SK-N-SH (cell line): ENCODE results near the gene AVPR2.

ENCODE experiments used
- SMC3 ChIP-seq: IDR thresholded peaks from 2 replicates; pipeline ENCODE4 v1.6.1; 2012; ENCODE audit warnings: low read depth, low read length, improper control_type of control experiment
- TF ChIP-seq, protein P1 (sequence below): fragments of 200-600 bp; sonication (generic); IDR thresholded peaks from 2 replicates; pipeline ENCODE4 v1.6.1; 2017; ENCODE audit warnings: antibody characterized with exemption, mild to moderate bottlenecking, moderate library complexity

DNA sequence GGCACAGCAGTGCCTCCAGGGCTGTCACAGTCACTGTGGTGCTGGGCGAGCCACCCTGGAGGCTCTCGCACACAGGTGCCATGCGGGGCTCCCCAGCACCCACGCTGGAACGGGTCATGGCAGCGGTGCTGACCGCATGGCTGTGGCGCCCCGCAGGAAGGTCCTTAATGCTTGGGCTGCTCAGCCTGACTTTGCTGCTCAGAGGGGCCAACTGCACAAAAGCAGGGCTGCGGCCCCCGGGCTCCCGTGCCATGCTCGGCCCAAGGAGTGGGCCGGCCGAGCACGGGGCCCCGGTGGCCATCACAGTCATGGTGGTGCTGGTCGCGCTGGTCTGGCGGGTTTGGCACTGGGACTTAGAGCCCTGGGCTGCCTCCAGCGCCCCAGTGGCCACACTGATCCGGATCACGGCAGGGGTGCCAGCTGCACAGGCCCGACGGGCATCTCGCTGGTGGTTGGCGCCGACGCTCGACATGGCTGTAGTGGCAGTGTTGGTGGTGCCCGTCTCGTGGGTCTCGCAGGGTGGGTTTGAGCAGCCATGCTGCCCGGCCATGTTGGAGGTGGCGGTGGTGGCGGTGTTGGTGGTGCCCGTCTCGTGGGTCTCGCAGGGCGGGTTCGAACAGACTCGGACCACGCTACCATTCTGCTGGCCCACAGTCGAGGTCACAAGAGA, 50.2 kb downstream of the AVPR2 start:
- TF ChIP-seq SMC3: no peak
- TF ChIP-seq, protein P1, sequence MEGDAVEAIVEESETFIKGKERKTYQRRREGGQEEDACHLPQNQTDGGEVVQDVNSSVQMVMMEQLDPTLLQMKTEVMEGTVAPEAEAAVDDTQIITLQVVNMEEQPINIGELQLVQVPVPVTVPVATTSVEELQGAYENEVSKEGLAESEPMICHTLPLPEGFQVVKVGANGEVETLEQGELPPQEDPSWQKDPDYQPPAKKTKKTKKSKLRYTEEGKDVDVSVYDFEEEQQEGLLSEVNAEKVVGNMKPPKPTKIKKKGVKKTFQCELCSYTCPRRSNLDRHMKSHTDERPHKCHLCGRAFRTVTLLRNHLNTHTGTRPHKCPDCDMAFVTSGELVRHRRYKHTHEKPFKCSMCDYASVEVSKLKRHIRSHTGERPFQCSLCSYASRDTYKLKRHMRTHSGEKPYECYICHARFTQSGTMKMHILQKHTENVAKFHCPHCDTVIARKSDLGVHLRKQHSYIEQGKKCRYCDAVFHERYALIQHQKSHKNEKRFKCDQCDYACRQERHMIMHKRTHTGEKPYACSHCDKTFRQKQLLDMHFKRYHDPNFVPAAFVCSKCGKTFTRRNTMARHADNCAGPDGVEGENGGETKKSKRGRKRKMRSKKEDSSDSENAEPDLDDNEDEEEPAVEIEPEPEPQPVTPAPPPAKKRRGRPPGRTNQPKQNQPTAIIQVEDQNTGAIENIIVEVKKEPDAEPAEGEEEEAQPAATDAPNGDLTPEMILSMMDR: no peak
